GM12875 (cell line): ENCODE data around the gene ATXN7L1.

Experiments used
- H3K4me3 ChIP-seq: one replicate; pipeline ENCODE4 v1.5.1; 2011; ENCODE audit warnings: low read depth, low read length, control low read depth
- CTCF ChIP-seq: IDR thresholded peaks from 2 replicates; pipeline ENCODE4 v1.5.1; 2011; ENCODE audit warnings: low read depth, mild to moderate bottlenecking, control low read depth, inconsistent platforms, low read length, moderate library complexity, borderline replicate concordance; ENCODE audit not compliant: insufficient read depth

ATXN7L1 gene

GRCh38 chr7:105787793-105788192 lies 88.6 kb downstream of the ATXN7L1 start:
- no peak for TF ChIP-seq CTCF
- no peak overlapping the region for H3K4me3 ChIP-seq

- no peak for TF ChIP-seq CTCF
- H3K4me3 ChIP-seq, result no peak overlapping the region
These were observed 89.6 kb downstream of the ATXN7L1 start for GRCh38 chr7:105786520-105787470.

GRCh38 chr7:105782391-105783042 lies 93.9 kb downstream of the ATXN7L1 start:
- no peak for TF ChIP-seq CTCF
- no peak overlapping the region for H3K4me3 ChIP-seq

- H3K4me3 ChIP-seq, result no peak overlapping the region
- no peak for TF ChIP-seq CTCF
These were observed 96.3 kb downstream of the ATXN7L1 start for GRCh38 chr7:105779856-105780780.

GRCh38 chr7:105778956-105779355 lies 97.4 kb downstream of the ATXN7L1 start:
- no peak for TF ChIP-seq CTCF
- no peak overlapping the region for H3K4me3 ChIP-seq

GRCh38 chr7:105776986-105777910 lies 99.2 kb downstream of the ATXN7L1 start:
- no peak for TF ChIP-seq CTCF
- no peak overlapping the region for H3K4me3 ChIP-seq
